OCI-LY7 (cell line): ENCODE results near the gene PLSCR1. TPM values are rescaled to one million over a fixed set of nuclear protein-coding genes. Genes with fewer than 3 reads are reported as not detected.

Experiments
- small RNA-seq: library from RNA; depleted of rRNA; stranded (forward); fragments of <200 nt; gene quantifications from one replicate; pipeline ENCODE3, GENCODE V24; 2014
- total RNA-seq, 2 experiments: library from RNA; depleted of rRNA in 1 of 2; stranded (reverse); fragments of >200 nt in 1 of 2; shearing (Covaris generic) in 1 of 2; gene quantifications; 2 replicates each; pipeline ENCODE4 v1.2.3, GENCODE V29; 2014 to 2022

PLSCR1 gene
- total RNA-seq, 2 experiments from 2014 or later = 1.8 to 13.4 TPM

Small RNA genes lying within 50 kb of the gene (small RNA-seq; reads per million reads assigned to genes)
- gene RNU6-428P = not detected

Other genes starting within 250 kb of the PLSCR1 start
- not detected in 2 replicates for gene PLSCR2, start 75.0 kb downstream of the PLSCR1 start, total RNA-seq (2014; rRNA removed; shearing (Covaris generic))
- not detected in 2 replicates for gene PLSCR2, start 75.0 kb downstream of the PLSCR1 start, total RNA-seq (2022)
- not detected in 2 replicates for gene PLSCR5, start 60.7 kb upstream of the PLSCR1 start, total RNA-seq (2014; rRNA removed; shearing (Covaris generic))
- not detected in 2 replicates for gene PLSCR5, start 60.7 kb upstream of the PLSCR1 start, total RNA-seq (2022)